Type B pancreatic cell (in vitro differentiated cells): ENCODE measurements around the gene ADPGK. TPM values are rescaled to one million over a fixed set of nuclear protein-coding genes. Genes with fewer than 3 reads are reported as not detected.

ENCODE experiments used
- DNase-seq: peaks from one replicate; pipeline ENCODE4 v3.0.0; 2021; ENCODE audit warnings: mixed read lengths; ENCODE audit not compliant: unreplicated experiment; ENCODE audit errors: extremely low spot score
- H3K27ac Mint-ChIP-seq: 2 replicates; pipeline ENCODE4 v1.8.0; 2021; ENCODE audit warnings: mild to moderate bottlenecking, mixed read lengths
- H3K27me3 Mint-ChIP-seq: 2 replicates; pipeline ENCODE4 v1.8.0; 2021; ENCODE audit warnings: mixed read lengths
- H3K36me3 Mint-ChIP-seq: 2 replicates; pipeline ENCODE4 v1.8.0; 2021; ENCODE audit warnings: mixed read lengths
- H3K4me1 Mint-ChIP-seq: one replicate; pipeline ENCODE4 v1.8.0; 2021; ENCODE audit warnings: mixed read lengths; ENCODE audit not compliant: unreplicated experiment
- H3K4me3 Mint-ChIP-seq: 2 replicates; pipeline ENCODE4 v1.8.0; 2021; ENCODE audit warnings: mild to moderate bottlenecking, mixed read lengths
- H3K9me3 Mint-ChIP-seq: 2 replicates; pipeline ENCODE4 v1.8.0; 2021; ENCODE audit warnings: mixed read lengths
- CTCF ChIP-seq: fragments of 200-600 bp; sonication (generic); conservative IDR thresholded peaks from 2 replicates; pipeline ENCODE4 v1.5.0; 2021; ENCODE audit warnings: antibody characterized with exemption, mild to moderate bottlenecking
- total RNA-seq: library from RNA; stranded (reverse); gene quantifications from 2 replicates; pipeline ENCODE4 v1.2.1, GENCODE V29; 2021; ENCODE audit warnings: low replicate concordance

ADPGK gene
- total RNA-seq, 1 donor from 2014 or later = 46.9 TPM

DNA sequence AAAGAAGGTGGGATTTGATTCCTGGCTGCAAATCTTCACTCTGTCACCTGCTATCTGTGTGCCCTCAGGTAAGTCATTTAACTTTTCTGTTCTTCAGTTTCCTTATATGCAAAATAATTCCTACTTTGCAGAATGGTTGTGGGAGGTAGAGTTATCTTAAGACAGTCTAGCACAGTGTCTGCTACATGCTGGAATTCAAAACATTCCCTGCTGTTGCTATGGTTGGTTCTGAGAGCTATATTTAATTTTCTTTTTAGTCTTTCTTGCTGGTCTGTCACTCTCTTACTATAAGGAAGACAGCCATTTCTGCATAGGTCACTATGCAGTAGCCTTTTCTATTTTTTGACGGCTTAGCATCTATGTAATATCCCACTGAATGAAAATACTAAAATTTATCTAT is 4.0 kb upstream of the ADPGK start:
- DNase-seq = no peak
- Mint-ChIP-seq H3K27ac (peak overlapping the region; percentile 16), H3K4me1 (peaks cover 24% of the 10 kb centered on the region), H3K27me3 (peaks cover 6% of the 10 kb centered on the region), H3K36me3 (no peaks in the 10 kb centered on the region), H3K9me3 (no peaks in the 10 kb centered on the region), H3K4me3 (no peak overlapping the region)
- TF ChIP-seq CTCF = no peak

DNA sequence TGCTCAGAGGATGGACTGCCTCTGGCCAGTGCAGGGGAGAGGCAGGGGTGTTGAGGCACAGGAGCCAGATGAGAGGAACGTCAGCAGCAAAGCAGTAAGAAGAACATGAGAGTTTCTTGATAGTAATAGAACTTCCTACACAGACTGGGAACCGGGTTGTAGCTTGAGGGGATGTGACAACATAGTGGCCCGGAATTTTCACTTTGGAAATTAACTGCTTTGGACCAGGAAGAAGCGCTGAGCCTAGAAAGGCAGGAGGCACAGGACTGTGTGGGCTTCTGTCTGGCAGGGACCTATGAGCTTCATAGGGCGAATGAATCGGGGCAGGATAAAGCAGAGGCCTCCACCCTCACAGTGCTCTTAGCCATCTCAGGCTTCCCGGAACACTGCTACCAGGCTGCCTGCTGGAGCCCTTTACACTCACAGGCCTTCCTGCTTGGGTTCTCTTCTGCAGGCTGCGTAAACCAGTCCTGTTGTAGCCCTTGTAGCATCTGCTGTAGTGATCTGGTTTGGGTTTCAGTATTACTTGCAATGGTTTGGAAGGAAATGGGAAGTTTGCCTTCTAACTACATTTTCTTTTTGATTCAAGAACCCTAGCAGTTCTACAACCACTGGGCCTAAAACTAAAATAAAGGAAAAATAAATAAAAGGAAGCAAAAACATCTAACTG is 3.3 kb upstream of the ADPGK start:
- peaks cover 6% of the 10 kb centered on the region for H3K27me3 Mint-ChIP-seq
- no peak for DNase-seq
- peaks cover 26% of the 10 kb centered on the region for H3K4me1 Mint-ChIP-seq
- no peak overlapping the region for H3K4me3 Mint-ChIP-seq
- TF ChIP-seq CTCF = no peak
- no peak overlapping the region for H3K27ac Mint-ChIP-seq
- H3K36me3 Mint-ChIP-seq = no peaks in the 10 kb centered on the region
- no peaks in the 10 kb centered on the region for H3K9me3 Mint-ChIP-seq

DNA sequence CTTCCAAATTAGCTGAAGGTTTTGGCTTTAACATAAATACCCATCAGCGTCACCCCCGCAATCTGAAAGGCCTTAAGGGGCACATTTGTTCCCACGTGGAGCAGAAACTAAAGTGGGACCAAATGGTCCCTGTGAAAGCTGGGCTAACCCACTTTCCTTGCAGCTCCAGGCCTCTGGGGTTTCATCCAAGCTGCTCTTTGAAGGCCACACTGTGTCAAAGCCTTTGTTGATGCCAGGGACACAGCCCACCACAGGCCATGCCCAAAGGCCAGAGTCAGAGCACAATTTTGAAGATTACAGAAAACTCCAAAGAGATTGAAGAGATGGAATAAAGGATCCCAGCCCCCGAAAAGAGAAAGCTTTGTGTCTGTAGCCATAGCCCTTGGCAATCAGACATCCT is 2.7 kb upstream of the ADPGK start:
- no peak overlapping the region for H3K27ac Mint-ChIP-seq
- H3K4me3 Mint-ChIP-seq = no peak overlapping the region
- H3K27me3 Mint-ChIP-seq = peaks cover 6% of the 10 kb centered on the region
- H3K36me3 Mint-ChIP-seq = peaks cover 2% of the 10 kb centered on the region
- no peak for TF ChIP-seq CTCF
- no peak for DNase-seq
- H3K9me3 Mint-ChIP-seq = no peaks in the 10 kb centered on the region
- H3K4me1 Mint-ChIP-seq = peaks cover 32% of the 10 kb centered on the region

DNA sequence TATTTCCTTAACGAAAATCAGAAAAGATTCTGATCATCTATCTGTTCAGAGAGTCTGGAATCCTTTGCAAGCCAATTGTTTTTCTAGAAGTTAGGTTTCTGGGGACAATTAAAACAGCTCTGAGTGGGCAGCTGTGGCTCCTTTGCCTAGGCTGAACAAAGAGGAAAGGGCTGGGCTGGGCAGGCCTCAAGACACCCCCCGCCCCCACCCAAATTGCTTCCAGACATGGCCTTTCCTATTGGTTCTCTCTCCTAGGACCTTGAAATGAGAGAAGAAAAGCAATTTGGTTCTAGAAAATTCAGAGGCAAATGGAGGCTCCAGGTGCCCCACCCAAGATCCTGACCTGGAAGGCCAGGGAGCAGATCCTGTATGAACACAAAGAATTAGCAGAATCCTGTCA is 2.3 kb upstream of the ADPGK start:
- Mint-ChIP-seq H3K36me3 (peaks cover 6% of the 10 kb centered on the region), H3K27ac (no peak overlapping the region), H3K4me3 (no peak overlapping the region), H3K27me3 (peaks cover 6% of the 10 kb centered on the region), H3K4me1 (peaks cover 36% of the 10 kb centered on the region), H3K9me3 (no peaks in the 10 kb centered on the region)
- DNase-seq = no peak
- TF ChIP-seq CTCF = no peak

DNA sequence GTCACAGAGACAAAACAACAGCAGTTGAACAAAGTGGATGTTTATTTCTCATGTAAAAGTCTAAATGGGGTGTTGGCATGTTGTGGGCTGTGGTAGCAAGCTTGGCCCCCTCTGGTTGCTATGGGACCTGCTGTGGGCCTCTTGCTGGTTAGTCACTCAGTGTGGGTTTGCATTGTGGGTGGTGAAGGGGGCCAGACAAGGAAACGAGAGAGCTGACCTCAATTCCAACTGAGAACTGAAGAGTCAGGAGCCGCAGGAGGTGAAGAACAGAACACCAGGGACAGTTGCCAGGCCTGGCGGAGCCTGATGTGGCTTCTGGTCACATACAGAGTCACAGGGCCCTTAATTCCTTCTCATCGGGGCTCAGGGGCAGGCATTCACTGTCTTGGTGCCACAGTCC is 1.9 kb upstream of the ADPGK start:
- no peak for DNase-seq
- Mint-ChIP-seq H3K4me3 (no peak overlapping the region), H3K9me3 (no peaks in the 10 kb centered on the region), H3K36me3 (peaks cover 6% of the 10 kb centered on the region), H3K27me3 (peaks cover 6% of the 10 kb centered on the region), H3K4me1 (peaks cover 37% of the 10 kb centered on the region), H3K27ac (peak overlapping the region; percentile 74)
- TF ChIP-seq CTCF = no peak
